Neutrophil (primary cell): Measurements from ENCODE around the gene CRYBG1.

Source experiments
- H3K27ac ChIP-seq: fragments of 200-600 bp; sonication (generic); 2 replicates; pipeline ENCODE4 v1.5.1; 2016; ENCODE audit warnings: mild to moderate bottlenecking, moderate library complexity
- H3K27me3 ChIP-seq: fragments of 200-600 bp; sonication (generic); 2 replicates; pipeline ENCODE4 v1.6.0; 2016; ENCODE audit warnings: mild to moderate bottlenecking
- H3K36me3 ChIP-seq: fragments of 200-600 bp; sonication (generic); 2 replicates; pipeline ENCODE4 v1.5.1; 2017
- H3K4me1 ChIP-seq, 2 experiments: fragments of 200-600 bp in 1 of 2; sonication (generic) in 1 of 2; 1 replicate in 1 of 2; 2 replicates in 1 of 2; pipeline versions ENCODE4 v1.5.1 to v1.6.1; 2013 to 2016; ENCODE audit warnings: low read depth in 1 of 2, low read length in 1 of 2, mild to moderate bottlenecking in 1 of 2, moderate library complexity in 1 of 2; ENCODE audit not compliant: control insufficient read depth in 1 of 2, insufficient read depth in 1 of 2
- H3K4me3 ChIP-seq, 2 experiments: fragments of 200-600 bp in 1 of 2; sonication (generic) in 1 of 2; 1 replicate in 1 of 2; 2 replicates in 1 of 2; pipeline ENCODE4 v1.5.1; 2013 to 2016; ENCODE audit warnings: low read depth in 1 of 2, low read length in 1 of 2, mild to moderate bottlenecking in 1 of 2, moderate library complexity in 1 of 2
- H3K9me3 ChIP-seq: fragments of 200-600 bp; sonication (generic); 2 replicates; pipeline ENCODE4 v1.5.1; 2016
- TF ChIP-seq, protein P1 (sequence below): fragments of 200-600 bp; sonication (generic); IDR thresholded peaks from 2 replicates; pipeline ENCODE4 v1.5.1; 2016; ENCODE audit warnings: antibody characterized with exemption

Gene CRYBG1

DNA sequence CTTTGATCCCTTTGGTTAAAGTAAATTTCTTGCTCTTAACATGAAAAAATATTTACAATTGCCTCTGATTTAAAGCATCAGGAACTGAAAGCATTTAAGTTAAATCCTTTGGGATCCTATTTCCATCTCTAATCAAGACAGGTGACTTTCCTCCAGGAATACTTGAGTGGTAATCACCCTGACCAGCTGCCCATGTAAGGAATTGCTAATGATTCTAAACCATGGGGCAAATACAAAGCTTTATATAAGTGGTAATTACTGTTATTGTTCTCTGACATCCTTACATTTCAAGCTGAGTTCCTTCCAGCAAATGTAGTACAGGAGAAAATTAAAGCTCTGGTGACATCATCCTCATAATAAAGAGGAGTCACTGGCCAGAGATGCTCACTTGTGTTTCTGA lies 100.6 kb downstream of the CRYBG1 start:
- Histone ChIP-seq H3K27ac (no peak overlapping the region), H3K27me3 (no peaks in the 10 kb centered on the region), H3K4me3 (no peak overlapping the region), H3K9me3 (no peaks in the 10 kb centered on the region), H3K4me1 (peaks cover 6 to 11% of the 10 kb centered on the region in 2 experiments), H3K36me3 (no peaks in the 10 kb centered on the region)
- TF ChIP-seq, protein P1, sequence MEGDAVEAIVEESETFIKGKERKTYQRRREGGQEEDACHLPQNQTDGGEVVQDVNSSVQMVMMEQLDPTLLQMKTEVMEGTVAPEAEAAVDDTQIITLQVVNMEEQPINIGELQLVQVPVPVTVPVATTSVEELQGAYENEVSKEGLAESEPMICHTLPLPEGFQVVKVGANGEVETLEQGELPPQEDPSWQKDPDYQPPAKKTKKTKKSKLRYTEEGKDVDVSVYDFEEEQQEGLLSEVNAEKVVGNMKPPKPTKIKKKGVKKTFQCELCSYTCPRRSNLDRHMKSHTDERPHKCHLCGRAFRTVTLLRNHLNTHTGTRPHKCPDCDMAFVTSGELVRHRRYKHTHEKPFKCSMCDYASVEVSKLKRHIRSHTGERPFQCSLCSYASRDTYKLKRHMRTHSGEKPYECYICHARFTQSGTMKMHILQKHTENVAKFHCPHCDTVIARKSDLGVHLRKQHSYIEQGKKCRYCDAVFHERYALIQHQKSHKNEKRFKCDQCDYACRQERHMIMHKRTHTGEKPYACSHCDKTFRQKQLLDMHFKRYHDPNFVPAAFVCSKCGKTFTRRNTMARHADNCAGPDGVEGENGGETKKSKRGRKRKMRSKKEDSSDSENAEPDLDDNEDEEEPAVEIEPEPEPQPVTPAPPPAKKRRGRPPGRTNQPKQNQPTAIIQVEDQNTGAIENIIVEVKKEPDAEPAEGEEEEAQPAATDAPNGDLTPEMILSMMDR = no peak

DNA sequence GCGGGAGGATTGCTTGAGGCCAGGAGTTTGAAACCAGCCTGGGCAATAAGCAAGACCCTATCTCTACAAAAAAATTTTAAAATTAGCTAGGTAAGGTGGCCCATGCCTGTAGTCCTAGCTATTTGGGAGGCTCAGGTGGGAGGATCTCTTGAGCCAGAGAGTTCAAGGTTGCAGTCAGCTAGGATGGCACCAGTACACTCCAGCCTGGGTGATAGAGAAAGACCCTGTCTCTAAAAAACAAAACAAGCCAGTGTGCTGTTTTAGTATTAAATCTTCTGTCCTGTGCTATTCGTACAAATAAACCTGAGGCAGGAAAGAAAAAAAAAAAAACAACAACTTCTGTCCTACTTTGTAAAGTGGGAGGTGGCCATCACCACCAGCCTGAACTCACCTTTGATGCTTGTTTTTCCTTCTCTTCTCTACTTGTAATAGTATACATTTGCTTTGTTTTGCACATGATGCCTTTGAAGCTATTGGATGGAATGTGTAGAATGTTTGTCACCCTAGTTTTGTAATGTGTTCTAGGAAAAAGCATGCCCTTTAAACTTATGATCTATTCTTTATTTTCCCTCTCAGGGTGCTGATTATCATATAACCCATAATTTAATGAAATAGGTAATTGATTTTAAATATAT lies 102.5 kb downstream of the CRYBG1 start:
- Histone ChIP-seq H3K27ac (no peak overlapping the region), H3K36me3 (no peaks in the 10 kb centered on the region), H3K9me3 (no peaks in the 10 kb centered on the region), H3K4me1 (peaks cover 6 to 11% of the 10 kb centered on the region in 2 experiments), H3K27me3 (no peaks in the 10 kb centered on the region), H3K4me3 (no peak overlapping the region)
- TF ChIP-seq, protein P1 = no peak

DNA sequence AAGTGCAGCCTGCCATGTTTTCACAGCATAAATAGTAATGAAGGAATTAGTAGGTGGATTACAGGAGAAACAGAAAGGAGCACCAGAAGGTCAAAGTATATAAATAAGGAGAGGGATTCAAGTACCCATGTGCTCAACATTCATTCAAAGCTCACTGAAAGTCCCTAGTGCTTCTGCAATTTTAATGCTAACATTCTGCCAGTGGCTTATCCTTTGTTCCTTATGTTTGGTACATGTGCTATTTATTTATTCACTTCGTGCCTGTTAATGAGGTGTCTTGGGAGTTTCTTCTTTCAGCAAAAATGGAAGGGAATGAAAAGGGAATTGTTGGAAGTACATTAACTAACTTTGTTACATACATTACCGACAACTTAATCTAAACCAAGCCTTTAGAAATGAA lies 105.7 kb downstream of the CRYBG1 start:
- no peak overlapping the region for H3K27ac ChIP-seq
- H3K4me1 ChIP-seq = peaks cover 6% of the 10 kb centered on the region in 2 experiments
- H3K27me3 ChIP-seq = no peaks in the 10 kb centered on the region
- TF ChIP-seq, protein P1 = no peak
- H3K9me3 ChIP-seq = no peaks in the 10 kb centered on the region
- H3K4me3 ChIP-seq = no peak overlapping the region
- no peaks in the 10 kb centered on the region for H3K36me3 ChIP-seq

DNA sequence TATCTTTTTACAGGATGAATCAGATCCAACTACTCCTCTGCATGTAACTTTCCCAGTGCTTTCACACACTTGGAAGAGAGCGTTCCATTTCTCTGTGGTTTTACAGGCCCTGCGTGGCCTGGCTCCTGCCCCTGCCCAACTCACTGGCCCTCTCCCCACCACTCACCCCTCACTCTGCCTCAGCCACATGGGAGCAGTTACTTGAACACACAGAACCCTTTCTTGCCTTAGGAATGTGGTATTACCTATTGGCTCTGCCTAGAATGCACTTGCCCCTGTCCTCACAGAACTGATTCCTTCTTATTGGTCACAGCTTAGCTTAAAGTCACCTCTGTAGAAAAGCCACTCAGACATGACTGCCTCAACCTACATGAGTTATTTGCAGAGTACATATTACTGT lies 108.4 kb downstream of the CRYBG1 start:
- no peaks in the 10 kb centered on the region for H3K36me3 ChIP-seq
- no peak overlapping the region for H3K27ac ChIP-seq
- H3K9me3 ChIP-seq = no peaks in the 10 kb centered on the region
- H3K4me3 ChIP-seq = no peak overlapping the region
- peaks cover 6% of the 10 kb centered on the region in 2 experiments for H3K4me1 ChIP-seq
- no peaks in the 10 kb centered on the region for H3K27me3 ChIP-seq
- TF ChIP-seq, protein P1 = no peak

DNA sequence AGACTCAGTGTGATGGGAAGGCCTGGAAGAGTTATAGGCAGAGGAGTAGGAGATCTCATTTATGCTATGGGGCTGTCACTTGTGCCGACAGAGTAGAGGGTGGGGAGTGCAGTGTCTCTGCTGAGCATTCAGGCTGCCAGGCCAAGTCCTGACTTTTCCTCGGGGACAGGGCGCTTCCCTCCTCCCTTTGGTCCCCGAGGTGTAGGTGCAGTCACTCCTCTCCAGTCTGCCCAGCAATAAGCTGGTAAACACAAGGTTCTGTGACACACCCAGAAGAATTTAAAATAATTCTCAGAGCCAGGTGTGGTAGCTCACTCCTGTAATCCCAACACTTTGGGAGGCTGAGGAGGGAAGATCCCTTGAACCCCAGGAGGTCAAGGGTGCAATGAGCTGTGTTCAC lies 109.4 kb downstream of the CRYBG1 start:
- H3K27ac ChIP-seq = no peak overlapping the region
- H3K4me1 ChIP-seq = peaks cover 6% of the 10 kb centered on the region in 2 experiments
- H3K4me3 ChIP-seq = no peak overlapping the region
- TF ChIP-seq, protein P1 = no peak
- H3K36me3 ChIP-seq = no peaks in the 10 kb centered on the region
- H3K27me3 ChIP-seq = no peaks in the 10 kb centered on the region
- no peaks in the 10 kb centered on the region for H3K9me3 ChIP-seq

DNA sequence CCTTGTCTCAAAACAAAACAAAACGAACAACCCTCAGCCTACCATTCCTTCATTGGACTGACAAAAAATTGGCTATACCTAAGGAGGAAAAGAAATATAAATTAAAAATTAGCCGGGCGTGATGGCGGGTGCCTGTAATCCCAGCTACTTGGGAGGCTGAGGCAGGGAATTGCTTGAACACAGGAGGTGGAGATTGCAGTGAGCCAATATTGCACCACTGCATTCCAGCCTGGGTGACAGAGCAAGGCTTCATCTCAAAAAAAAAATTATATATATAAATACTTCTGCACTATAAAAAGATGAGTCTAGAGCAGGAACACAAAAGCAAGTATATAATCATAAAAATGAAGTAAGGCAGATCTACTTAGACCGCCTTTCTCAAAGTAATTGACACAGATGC lies 109.8 kb downstream of the CRYBG1 start:
- H3K27ac ChIP-seq = no peak overlapping the region
- TF ChIP-seq, protein P1 = no peak
- H3K4me3 ChIP-seq = no peak overlapping the region
- H3K36me3 ChIP-seq = no peaks in the 10 kb centered on the region
- no peaks in the 10 kb centered on the region for H3K9me3 ChIP-seq
- peaks cover 2 to 3% of the 10 kb centered on the region in 2 experiments for H3K4me1 ChIP-seq
- no peaks in the 10 kb centered on the region for H3K27me3 ChIP-seq
